Fibroblast of mammary gland (primary cell): Measurements from ENCODE around the gene RGL3.
A peak's percentile ranks its signal among the peaks of the same experiment; 100 is the strongest.

Experiments used
- DNase-seq: peaks from one replicate; pipeline ENCODE4 v3.0.0-alpha.2; 2010; ENCODE audit warnings: low read depth
- H3K4me3 ChIP-seq: 2 replicates; pipeline ENCODE4 v1.5.1; 2011; ENCODE audit warnings: low read depth, mild to moderate bottlenecking, low read length, moderate library complexity; ENCODE audit not compliant: control insufficient read depth
- TF ChIP-seq, protein P1 (sequence below): conservative IDR thresholded peaks from 2 replicates; pipeline ENCODE4 v1.5.1; 2011; ENCODE audit warnings: low read depth, low read length, inconsistent platforms; ENCODE audit not compliant: control insufficient read depth, insufficient read depth

The RGL3 gene

DNA sequence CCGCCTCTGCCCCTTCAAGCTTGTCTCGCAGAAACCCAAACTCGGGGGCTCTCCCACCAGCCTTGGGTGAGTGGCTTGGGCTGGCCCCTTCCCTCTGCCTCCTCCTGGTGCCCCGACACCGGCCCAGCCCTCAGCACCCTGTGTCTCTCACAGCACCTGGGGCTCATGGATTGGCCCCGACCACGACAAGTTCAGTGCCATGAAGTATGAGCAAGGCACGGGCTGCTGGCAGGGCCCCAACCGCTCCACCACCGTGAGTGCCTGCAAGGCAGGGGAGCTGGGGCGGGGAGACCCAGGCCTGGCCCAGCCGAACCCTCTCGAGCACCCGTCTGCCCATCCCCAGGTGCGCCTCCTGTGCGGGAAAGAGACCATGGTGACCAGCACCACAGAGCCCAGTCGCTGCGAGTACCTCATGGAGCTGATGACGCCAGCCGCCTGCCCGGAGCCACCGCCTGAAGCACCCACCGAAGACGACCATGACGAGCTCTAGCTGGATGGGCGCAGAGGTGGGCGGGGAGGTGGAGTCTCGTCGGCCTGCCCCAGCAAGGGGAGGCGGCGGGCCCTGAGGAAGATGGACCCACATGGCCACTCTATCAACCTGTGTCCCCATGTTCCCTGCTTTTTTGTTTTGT is 29.9 kb upstream of the RGL3 start:
- TF ChIP-seq, protein P1, sequence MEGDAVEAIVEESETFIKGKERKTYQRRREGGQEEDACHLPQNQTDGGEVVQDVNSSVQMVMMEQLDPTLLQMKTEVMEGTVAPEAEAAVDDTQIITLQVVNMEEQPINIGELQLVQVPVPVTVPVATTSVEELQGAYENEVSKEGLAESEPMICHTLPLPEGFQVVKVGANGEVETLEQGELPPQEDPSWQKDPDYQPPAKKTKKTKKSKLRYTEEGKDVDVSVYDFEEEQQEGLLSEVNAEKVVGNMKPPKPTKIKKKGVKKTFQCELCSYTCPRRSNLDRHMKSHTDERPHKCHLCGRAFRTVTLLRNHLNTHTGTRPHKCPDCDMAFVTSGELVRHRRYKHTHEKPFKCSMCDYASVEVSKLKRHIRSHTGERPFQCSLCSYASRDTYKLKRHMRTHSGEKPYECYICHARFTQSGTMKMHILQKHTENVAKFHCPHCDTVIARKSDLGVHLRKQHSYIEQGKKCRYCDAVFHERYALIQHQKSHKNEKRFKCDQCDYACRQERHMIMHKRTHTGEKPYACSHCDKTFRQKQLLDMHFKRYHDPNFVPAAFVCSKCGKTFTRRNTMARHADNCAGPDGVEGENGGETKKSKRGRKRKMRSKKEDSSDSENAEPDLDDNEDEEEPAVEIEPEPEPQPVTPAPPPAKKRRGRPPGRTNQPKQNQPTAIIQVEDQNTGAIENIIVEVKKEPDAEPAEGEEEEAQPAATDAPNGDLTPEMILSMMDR: no peak
- DNase-seq: no peak
- H3K4me3 ChIP-seq: no peak overlapping the region

DNA sequence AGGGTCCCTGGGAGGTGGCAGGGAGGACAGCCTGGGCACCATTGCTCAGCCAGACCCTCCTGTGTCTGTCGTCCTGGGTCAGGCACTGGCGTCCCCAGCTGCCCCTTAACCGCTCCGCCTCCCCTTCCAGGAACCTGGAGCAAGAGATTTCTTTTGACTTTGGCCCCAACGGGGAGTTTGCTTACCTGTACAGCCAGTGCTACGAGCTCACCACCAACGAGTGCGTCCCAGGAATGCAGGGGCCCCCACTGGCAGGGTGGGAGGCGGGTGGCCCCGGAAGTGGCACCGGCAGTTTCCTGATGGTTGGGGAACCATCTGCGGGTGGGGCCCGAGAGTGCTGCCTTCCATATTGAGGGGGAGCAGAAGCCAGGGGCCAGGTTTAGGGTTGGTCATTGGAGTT is 29.3 kb upstream of the RGL3 start:
- TF ChIP-seq, protein P1: no peak
- H3K4me3 ChIP-seq: no peak overlapping the region
- DNase-seq: no peak

DNA sequence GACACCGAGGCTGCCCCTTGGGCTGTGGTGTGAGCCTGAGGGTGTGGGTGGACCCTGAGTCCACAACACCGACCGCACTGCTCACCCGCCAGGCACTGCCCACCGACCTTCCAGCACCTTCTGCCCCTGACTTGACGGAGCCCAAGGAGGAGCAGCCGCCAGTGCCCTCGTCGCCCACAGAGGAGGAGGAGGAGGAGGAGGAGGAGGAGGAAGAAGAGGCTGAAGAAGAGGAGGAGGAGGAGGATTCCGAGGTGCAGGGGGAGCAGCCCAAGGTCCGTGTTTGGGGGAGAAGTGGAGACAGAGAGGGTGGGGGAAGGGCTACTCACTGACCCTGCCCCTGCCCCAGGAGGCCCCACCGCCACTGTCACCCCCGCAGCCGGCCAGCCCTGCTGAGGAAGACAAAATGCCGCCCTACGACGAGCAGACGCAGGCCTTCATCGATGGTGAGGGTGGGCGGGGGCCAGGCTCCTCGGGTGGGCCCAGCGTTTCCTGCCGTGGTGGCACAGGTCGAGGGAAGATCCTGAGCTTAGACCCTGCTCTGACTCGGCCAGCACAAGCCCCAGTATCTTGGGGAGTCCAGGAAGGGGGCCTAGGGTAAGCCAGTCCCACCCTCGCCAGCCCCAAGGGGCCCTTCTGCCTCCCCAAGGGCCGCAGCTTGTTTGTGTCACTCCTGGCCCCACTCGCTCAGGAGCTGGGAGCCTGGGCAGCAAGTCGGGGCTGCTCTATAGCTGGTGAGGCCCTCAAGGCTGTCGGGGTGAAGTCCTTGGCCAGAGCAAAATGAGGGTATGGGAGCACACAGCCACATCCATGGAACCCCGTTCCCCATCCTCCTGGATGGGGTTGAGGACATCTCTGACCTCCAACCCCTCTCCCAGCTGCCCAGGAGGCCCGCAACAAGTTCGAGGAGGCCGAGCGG is 28.5 kb upstream of the RGL3 start:
- no peak for DNase-seq
- H3K4me3 ChIP-seq: no peak overlapping the region
- TF ChIP-seq, protein P1: no peak

DNA sequence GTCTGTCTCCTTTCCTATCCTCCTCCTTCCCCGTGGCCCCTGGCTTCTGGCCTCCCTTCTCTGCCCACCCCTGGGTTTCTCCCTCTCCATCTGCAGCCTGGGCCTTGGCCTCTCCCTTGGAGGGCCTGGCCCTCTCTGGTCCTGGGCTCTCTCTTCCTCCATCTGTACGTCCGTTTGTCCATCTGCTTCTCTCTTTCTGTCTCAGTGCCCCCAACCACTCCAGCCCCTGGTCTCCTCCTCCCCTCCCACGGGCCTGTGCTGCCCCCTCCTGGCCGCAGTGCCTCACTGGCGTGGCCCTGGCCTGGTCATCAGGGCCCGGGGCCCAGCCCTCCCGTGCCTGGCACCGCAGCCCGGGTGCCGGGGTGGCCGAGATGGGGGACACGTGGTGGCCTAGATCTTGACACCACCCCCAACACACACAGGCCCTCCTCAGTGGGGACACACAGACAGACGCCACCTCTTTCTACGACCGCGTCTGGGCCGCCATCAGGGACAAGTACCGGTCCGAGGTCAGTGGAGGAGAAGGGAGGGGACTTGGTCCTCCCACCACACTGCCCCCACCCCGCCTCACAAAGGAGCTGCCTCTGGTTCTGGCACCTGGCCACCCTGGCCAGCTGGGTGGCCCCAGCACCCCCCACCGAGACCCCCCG is 27.7 kb upstream of the RGL3 start:
- DNase-seq: peak; percentile 21
- TF ChIP-seq, protein P1: peak; percentile 61
- no peak overlapping the region for H3K4me3 ChIP-seq

DNA sequence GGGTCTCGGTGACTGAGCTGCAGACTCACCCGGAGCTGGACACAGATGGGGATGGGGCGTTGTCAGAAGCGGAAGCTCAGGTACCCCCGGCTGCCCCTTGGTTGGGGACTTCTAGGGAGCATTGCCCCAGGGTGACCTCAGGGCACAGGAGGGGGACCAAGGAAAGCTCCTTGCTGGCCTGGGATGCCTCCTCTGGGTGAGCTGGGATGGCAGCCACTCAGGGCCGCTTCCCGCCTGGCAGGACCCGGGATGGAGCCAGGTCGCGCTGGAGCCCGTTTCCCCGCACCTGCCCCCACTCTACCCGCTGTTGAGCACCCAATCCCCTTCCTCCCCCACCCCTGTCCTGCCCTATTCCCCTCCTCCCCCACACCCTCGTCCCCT is 27.1 kb upstream of the RGL3 start:
- TF ChIP-seq, protein P1: no peak
- H3K4me3 ChIP-seq: no peak overlapping the region
- no peak for DNase-seq

DNA sequence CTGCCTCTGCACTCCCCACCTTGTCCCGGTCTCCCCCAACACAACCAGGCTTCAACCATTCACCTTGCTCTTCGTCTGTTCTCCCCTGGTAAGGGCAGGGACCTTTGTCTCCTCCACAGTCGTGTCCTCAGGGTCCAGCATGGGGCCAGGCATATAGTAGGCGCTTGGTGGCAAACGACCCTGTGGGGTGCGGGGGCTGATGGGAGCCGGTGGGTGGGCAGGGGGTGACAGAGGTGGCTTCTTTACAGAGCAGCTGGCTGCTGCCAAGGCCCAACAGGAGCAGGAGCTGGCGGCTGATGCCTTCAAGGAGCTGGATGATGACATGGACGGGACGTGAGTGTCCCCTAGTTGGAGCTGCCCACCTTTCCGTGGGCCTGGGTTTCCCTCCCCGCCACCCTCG is 26.0 kb upstream of the RGL3 start:
- no peak for DNase-seq
- no peak overlapping the region for H3K4me3 ChIP-seq
- TF ChIP-seq, protein P1: no peak
